ENCODE data around the gene PATJ. TPM values are rescaled to one million over a fixed set of nuclear protein-coding genes. Genes with fewer than 3 reads are reported as not detected.

The PATJ gene
- total and polyA plus RNA-seq, 2 donors (not counting 3 experiments of a cell fraction or from before 2014, with no cell fraction given), result 1.1 to 3.0 TPM

- Histone ChIP-seq H3K4me2 (ENCODE audit: insufficient read depth, low read length) (no peak overlapping the region), H2AFZ (ENCODE audit: low read depth, low read length) (no peak overlapping the region), H3K4me1 (ENCODE audit: control insufficient read depth, extremely low read depth, insufficient read depth, low read length) (no peaks in the 10 kb centered on the region), H3K79me2 (ENCODE audit: control insufficient read depth, insufficient read depth, low read length) (no peaks in the 10 kb centered on the region), H3K27me3 (ENCODE audit: control insufficient read depth in 2 of 2, insufficient read depth in 2 of 2, low read length in 2 of 2) (peaks cover 0 to 2% of the 10 kb centered on the region in 2 experiments), H3K36me3 (ENCODE audit: control insufficient read depth in 2 of 2, extremely low read depth in 1 of 2, insufficient read depth in 2 of 2, low read length in 2 of 2) (no peaks in the 10 kb centered on the region), H3K9ac (replicated peaks; ENCODE audit: extremely low read depth, insufficient read depth, low read length) (no peak overlapping the region), H3K9me1 (replicated peaks; ENCODE audit: control insufficient read depth, extremely low read depth, insufficient read depth, low read length) (no peaks in the 10 kb centered on the region), H3K4me3 (replicated peaks in 1 of 3; ENCODE audit: insufficient read depth in 1 of 3, low read depth in 1 of 3, low read length in 3 of 3) (no peak overlapping the region), H3K27ac (ENCODE audit: insufficient read depth, low read depth, low read length) (no peak overlapping the region), H4K20me1 (replicated peaks; ENCODE audit: control insufficient read depth, extremely low read depth, insufficient read depth, low read length) (no peaks in the 10 kb centered on the region), H3K9me3 (replicated peaks; ENCODE audit: control insufficient read depth, insufficient read depth, low read length) (no peaks in the 10 kb centered on the region)
- POLR2A ChIA-PET, result no interaction called here
- no TSS peak for BruUV-seq (replicated peaks)
- peak; percentile 73 for FAIRE-seq
- TF ChIP-seq CTCF (IDR thresholded peaks at IDR 0.05; ENCODE audit: extremely low read depth in 1 of 2, insufficient read depth in 1 of 2, low read depth in 1 of 2, low read length in 2 of 2), result no peak
- no peak for TF ChIP-seq MYC (IDR thresholded peaks at IDR 0.05; ENCODE audit: low read depth, low read length)
- TF ChIP-seq POLR2AphosphoS5 (IDR thresholded peaks at IDR 0.05; ENCODE audit: insufficient read depth, low read depth, low read length), result no peak
- TF ChIP-seq POLR2A (IDR thresholded peaks at IDR 0.05; ENCODE audit: low read depth, low read length), result no peak
- TF ChIP-seq GATA2 (IDR thresholded peaks at IDR 0.05; ENCODE audit: insufficient read depth, insufficient read length, low read depth, low read length), result no peak
- peak; percentile 65 for TF ChIP-seq JUN (IDR thresholded peaks at IDR 0.05; ENCODE audit: borderline replicate concordance, insufficient read depth, insufficient read length, low read depth)
- TF ChIP-seq EZH2 (IDR thresholded peaks at IDR 0.05; ENCODE audit: borderline replicate concordance, low read depth, low read length, severe bottlenecking), result no peak
- peak; percentile 69 for TF ChIP-seq FOS (IDR thresholded peaks at IDR 0.05; ENCODE audit: borderline replicate concordance, insufficient read depth, low read length)
- TF ChIP-seq MAX (IDR thresholded peaks at IDR 0.05; ENCODE audit: insufficient read depth, insufficient read length), result no peak
- CTCF ChIA-PET, result interaction anchor here (2.9 kb wide), 1 partner anchor 8 kb away, joined by 13 read pairs; no protein-coding TSS in a partner anchor
- intact Hi-C loops (cut with micrococcal nuclease), result loop anchor here (2.0 kb wide), 1 partner anchor 159 kb away; no protein-coding TSS in a partner anchor
- dilution Hi-C loops (cut with MboI; ENCODE audit: extremely low pct_ligation_motif_present, low sequenced_read_pairs), result no loop called here
- peak; percentile 78 for DNase-seq (ENCODE audit: low read depth, low spot score)
Measured at GRCh38 chr1:62076286-62076685, 334.0 kb downstream of the PATJ start.

Data from endothelial cell of umbilical vein (primary cell).